Muscle of leg (tissue), 16 donors: ENCODE results near the gene HERPUD2. TPM values are rescaled to one million over a fixed set of nuclear protein-coding genes. Genes with fewer than 3 reads are reported as not detected.

Source experiments
- DNase-seq: peaks from one replicate; pipeline ENCODE4 v3.0.0; 2013
- H3K27ac ChIP-seq: one replicate; pipeline ENCODE4 v1.5.1; 2013; ENCODE audit warnings: mild to moderate bottlenecking, low read length, control low read depth
- H3K27me3 ChIP-seq: one replicate; pipeline ENCODE4 v1.6.1; 2013; ENCODE audit warnings: low read length; ENCODE audit not compliant: control insufficient read depth, insufficient read depth
- H3K36me3 ChIP-seq: one replicate; pipeline ENCODE4 v1.6.1; 2013; ENCODE audit warnings: low read length; ENCODE audit not compliant: control insufficient read depth, insufficient read depth
- H3K4me1 ChIP-seq: one replicate; pipeline ENCODE4 v1.6.1; 2013; ENCODE audit warnings: low read length; ENCODE audit not compliant: control insufficient read depth, insufficient read depth
- H3K4me3 ChIP-seq: one replicate; pipeline ENCODE4 v1.5.1; 2013; ENCODE audit warnings: low read length, control low read depth
- H3K9me3 ChIP-seq: replicated peaks from 2 replicates; pipeline ENCODE4 v1.6.1; 2013; ENCODE audit warnings: low read depth, low read length; ENCODE audit not compliant: control insufficient read depth
- WGBS: methylation state at CpG from one replicate; pipeline ENCODE4 v1.1.5; 2013; ENCODE audit warnings: missing lambda C conversion rate; ENCODE audit not compliant: insufficient coverage; 5-methylcytosine and 5-hydroxymethylcytosine counted together
- long read RNA-seq, 11 donors: transcript quantifications; one replicate each; lab custom pipeline, GENCODE V29; 2026
- polyA plus RNA-seq, 8 donors: library from polyadenylated mRNA; unstranded; fragments of 120-200 nt; gene quantifications; one replicate each; pipeline versions ENCODE4 v1.2.1 to v1.2.3, GENCODE V29; 2013; ENCODE audit warnings: inconsistent platforms in 1 of 8, low replicate concordance in 1 of 8; ENCODE audit not compliant: insufficient read length in 8 of 8, insufficient read depth in 1 of 8
- total RNA-seq: library from RNA; stranded (reverse); fragments of 120-200 nt; gene quantifications from one replicate; pipeline ENCODE4 v1.2.4, GENCODE V29; 2013

Gene HERPUD2
- total RNA-seq, result 15.1 TPM
- 10 to 100 TPM; 19.5 to 27.0 (median 22.3) TPM for polyA plus RNA-seq
- long read RNA-seq, donor 1, partial matches to known transcripts, result 0 of 1 reads
- long read RNA-seq, donor 1, other reads (novel, unspliced or antisense), result 0 of 1 reads
- long read RNA-seq, donor 2, partial matches to known transcripts, result 5 of 6 reads
- long read RNA-seq, donor 2, other reads (novel, unspliced or antisense), result 0 of 6 reads
- long read RNA-seq, donor 3, partial matches to known transcripts, result 5 of 8 reads
- long read RNA-seq, donor 3, other reads (novel, unspliced or antisense), result 0 of 8 reads
- long read RNA-seq, donor 4, partial matches to known transcripts, result 0 of 2 reads
- long read RNA-seq, donor 4, other reads (novel, unspliced or antisense), result 0 of 2 reads
- long read RNA-seq, donor 5, transcript HERPUD2-202 (8 exons, 3,057 nt), result major isoform, 5 of 14 reads
- long read RNA-seq, donor 5, partial matches to known transcripts, result 8 of 14 reads
- long read RNA-seq, donor 5, other reads (novel, unspliced or antisense), result 0 of 14 reads
- long read RNA-seq, donor 6, partial matches to known transcripts, result 11 of 14 reads
- long read RNA-seq, donor 6, other reads (novel, unspliced or antisense), result 0 of 14 reads
- long read RNA-seq, donor 7, partial matches to known transcripts, result 71 of 75 reads
- long read RNA-seq, donor 7, other reads (novel, unspliced or antisense), result 0 of 75 reads
- long read RNA-seq, donor 8, result 0 reads
- long read RNA-seq, donor 9, partial matches to known transcripts, result 0 of 2 reads
- long read RNA-seq, donor 9, other reads (novel, unspliced or antisense), result 0 of 2 reads
- long read RNA-seq, donor 10, partial matches to known transcripts, result 12 of 18 reads
- long read RNA-seq, donor 10, other reads (novel, unspliced or antisense), result 0 of 18 reads
- long read RNA-seq, donor 11, partial matches to known transcripts, result 0 of 4 reads
- long read RNA-seq, donor 11, other reads (novel, unspliced or antisense), result 0 of 4 reads

GRCh38 chr7:35694784-35695472 is at the start of gene HERPUD2:
TSS of gene HERPUD2 (minus strand) at chr7:35695135. CDS start at chr7:35694330, 805 bp downstream.
- H3K36me3 ChIP-seq, result peaks cover 5% of the 10 kb centered on the region
- no peaks in the 10 kb centered on the region for H3K9me3 ChIP-seq
- H3K27me3 ChIP-seq, result no peaks in the 10 kb centered on the region
- peaks cover 30% of the 10 kb centered on the region for H3K4me1 ChIP-seq
- peak within 1 kb of the TSS; percentile 79 for H3K27ac ChIP-seq
- under 1% methylated on average over 66 of the region's 68 CpGs for WGBS
- peak; percentile 96 for DNase-seq
- H3K4me3 ChIP-seq, result peak within 1 kb of the TSS; percentile 69

DNA sequence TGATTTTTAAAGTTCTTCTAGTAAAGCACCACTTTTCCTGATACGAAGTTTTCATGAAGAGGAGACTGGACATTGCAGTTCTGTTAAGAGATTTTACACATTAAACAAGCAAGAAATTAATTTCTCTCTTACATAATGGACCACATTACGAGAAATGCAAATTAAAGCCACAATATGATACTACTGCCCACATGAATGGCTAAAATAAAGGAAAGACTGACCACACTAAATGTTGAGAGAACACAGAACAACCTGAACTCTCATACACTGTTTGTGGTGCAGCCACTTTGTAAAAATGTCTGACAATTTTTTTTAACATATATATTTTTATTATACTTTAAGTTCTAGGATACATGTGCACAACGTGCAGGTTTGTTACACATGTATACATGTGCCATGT is 44.0 kb upstream of the HERPUD2 start:
- H3K36me3 ChIP-seq, result no peaks in the 10 kb centered on the region
- H3K4me1 ChIP-seq, result peaks cover 5% of the 10 kb centered on the region
- H3K9me3 ChIP-seq, result no peaks in the 10 kb centered on the region
- no peaks in the 10 kb centered on the region for H3K27me3 ChIP-seq
- H3K27ac ChIP-seq, result no peak overlapping the region
- DNase-seq, result no peak
- no peak overlapping the region for H3K4me3 ChIP-seq
- WGBS, result no CpG with 5 or more reads among the region's 3 CpGs

- Histone ChIP-seq H3K4me1 (peaks cover 7% of the 10 kb centered on the region), H3K4me3 (no peak overlapping the region), H3K36me3 (no peaks in the 10 kb centered on the region), H3K27me3 (no peaks in the 10 kb centered on the region), H3K27ac (no peak overlapping the region), H3K9me3 (no peaks in the 10 kb centered on the region)
- no peak for DNase-seq
- WGBS, result no CpG with 5 or more reads among the region's 1 CpG
Observed at GRCh38 chr7:35736725-35737124, 41.8 kb upstream of the HERPUD2 start.

- Histone ChIP-seq H3K4me1 (peaks cover 7% of the 10 kb centered on the region), H3K27me3 (no peaks in the 10 kb centered on the region), H3K36me3 (no peaks in the 10 kb centered on the region), H3K9me3 (no peaks in the 10 kb centered on the region), H3K27ac (no peak overlapping the region), H3K4me3 (no peak overlapping the region)
- no CpG with 5 or more reads among the region's 3 CpGs for WGBS
- no peak for DNase-seq
Observed at GRCh38 chr7:35735396-35735795, 40.5 kb upstream of the HERPUD2 start.

DNA sequence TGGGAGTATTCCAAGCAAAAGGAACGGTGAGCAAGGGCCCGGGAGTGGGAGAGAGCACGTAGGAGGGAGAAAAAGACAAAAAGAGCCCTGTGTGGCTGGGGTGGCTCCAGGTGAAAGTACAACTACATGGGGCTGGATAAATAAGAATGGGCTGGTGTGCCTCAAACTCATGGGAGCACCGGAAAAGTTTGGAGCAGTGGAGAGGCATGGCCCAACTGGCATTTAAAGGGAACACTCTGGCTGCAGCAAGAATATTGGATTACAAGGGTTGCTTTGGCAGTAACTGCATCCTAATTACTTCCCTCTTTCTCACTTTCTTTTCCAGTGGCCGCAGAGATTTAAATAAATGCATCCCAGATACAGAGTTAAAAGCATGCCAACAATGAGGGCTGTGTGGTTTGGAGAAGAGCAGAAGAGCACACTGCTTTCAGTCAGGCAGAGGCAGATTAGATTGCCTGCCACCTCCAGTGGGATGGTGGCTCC is 39.1 kb upstream of the HERPUD2 start:
- no peaks in the 10 kb centered on the region for H3K9me3 ChIP-seq
- H3K27ac ChIP-seq, result no peak overlapping the region
- H3K36me3 ChIP-seq, result no peaks in the 10 kb centered on the region
- 23% methylated on average over 4 of the region's 5 CpGs for WGBS
- H3K4me1 ChIP-seq, result peaks cover 9% of the 10 kb centered on the region
- DNase-seq, result peak; percentile 49
- H3K4me3 ChIP-seq, result no peak overlapping the region
- no peaks in the 10 kb centered on the region for H3K27me3 ChIP-seq

DNA sequence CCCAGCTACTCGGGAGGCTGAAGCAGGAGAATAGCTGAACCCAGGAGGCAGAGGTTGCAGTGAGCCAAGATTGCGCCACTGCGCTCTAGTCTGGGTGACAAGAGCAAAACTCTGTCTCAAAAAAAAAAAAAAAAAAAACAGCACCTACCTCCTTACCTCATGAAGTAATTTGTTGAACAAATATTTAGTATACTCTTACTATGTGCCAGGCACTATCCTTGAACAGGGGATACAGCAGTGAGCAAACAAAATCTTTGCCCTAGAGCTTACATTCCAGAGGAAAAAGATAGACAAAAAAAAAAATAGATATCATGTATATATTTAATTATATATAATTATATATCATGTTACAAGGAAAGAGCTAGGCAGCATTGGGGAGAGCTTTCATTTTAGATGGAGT is 36.4 kb upstream of the HERPUD2 start:
- Histone ChIP-seq H3K27me3 (no peaks in the 10 kb centered on the region), H3K9me3 (no peaks in the 10 kb centered on the region), H3K36me3 (no peaks in the 10 kb centered on the region), H3K27ac (no peak overlapping the region), H3K4me3 (no peak overlapping the region), H3K4me1 (peaks cover 22% of the 10 kb centered on the region)
- 80% methylated on average over 1 of the region's 3 CpGs for WGBS
- no peak for DNase-seq

GRCh38 chr7:35729061-35729783 is 34.3 kb upstream of the HERPUD2 start:
- Histone ChIP-seq H3K4me3 (no peak overlapping the region), H3K27ac (peak overlapping the region; percentile 48), H3K27me3 (no peaks in the 10 kb centered on the region), H3K9me3 (no peaks in the 10 kb centered on the region), H3K4me1 (peaks cover 21% of the 10 kb centered on the region), H3K36me3 (no peaks in the 10 kb centered on the region)
- DNase-seq, result peak; percentile 22
- no CpG with 5 or more reads among the region's 3 CpGs for WGBS

GRCh38 chr7:35728412-35729060 is 33.6 kb upstream of the HERPUD2 start:
- Histone ChIP-seq H3K27me3 (no peaks in the 10 kb centered on the region), H3K4me1 (peaks cover 15% of the 10 kb centered on the region), H3K9me3 (no peaks in the 10 kb centered on the region), H3K27ac (peak overlapping the region; percentile 48), H3K4me3 (no peak overlapping the region), H3K36me3 (no peaks in the 10 kb centered on the region)
- no CpG with 5 or more reads among the region's 1 CpG for WGBS
- DNase-seq, result peak; percentile 65

DNA sequence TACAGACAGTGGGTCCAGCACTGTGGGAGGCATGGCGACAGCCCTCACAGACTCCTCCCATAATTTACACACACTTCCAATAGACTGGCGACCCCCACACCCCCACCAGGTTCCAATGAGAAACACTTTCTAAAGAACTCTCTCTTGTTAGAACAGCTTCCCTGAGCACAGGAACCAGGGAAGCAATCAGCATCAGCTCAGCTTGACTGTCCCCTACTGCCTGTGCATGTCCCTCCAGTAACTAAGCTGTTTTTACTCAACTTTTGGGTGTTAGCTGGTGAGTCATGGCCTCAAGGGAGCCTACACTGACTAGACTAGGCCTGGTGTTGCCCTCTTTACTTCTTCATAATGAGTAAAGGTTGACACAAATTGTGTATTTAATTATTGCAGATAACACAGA is 32.6 kb upstream of the HERPUD2 start:
- no peak overlapping the region for H3K27ac ChIP-seq
- H3K27me3 ChIP-seq, result no peaks in the 10 kb centered on the region

More for the DNA sequence above, 32.6 kb upstream of the HERPUD2 start:
- H3K36me3 ChIP-seq, result no peaks in the 10 kb centered on the region
- H3K4me3 ChIP-seq, result no peak overlapping the region
- H3K4me1 ChIP-seq, result peaks cover 15% of the 10 kb centered on the region
- no peak for DNase-seq
- WGBS, result no CpG with 5 or more reads among the region's 2 CpGs
- H3K9me3 ChIP-seq, result no peaks in the 10 kb centered on the region
